22Rv1 (cell line): ENCODE measurements around the gene DOC2A.

Experiments
- H3K27ac ChIP-seq: fragments of 450-650 bp; 2 replicates; pipeline ENCODE4 v1.5.1; 2017
- CTCF ChIP-seq: fragments of 450-650 bp; IDR thresholded peaks from 2 replicates; pipeline ENCODE4 v1.5.1; 2017; ENCODE audit warnings: mild to moderate bottlenecking
- ZFX ChIP-seq: fragments of 450-650 bp; IDR thresholded peaks from 2 replicates; pipeline ENCODE4 v1.6.1; 2017; ENCODE audit warnings: antibody characterized with exemption, borderline replicate concordance

The DOC2A gene

GRCh38 chr16:29977063-29977825 is 33.6 kb downstream of the DOC2A start:
- no peak overlapping the region for H3K27ac ChIP-seq
- TF ChIP-seq CTCF: no peak
- no peak for TF ChIP-seq ZFX

DNA sequence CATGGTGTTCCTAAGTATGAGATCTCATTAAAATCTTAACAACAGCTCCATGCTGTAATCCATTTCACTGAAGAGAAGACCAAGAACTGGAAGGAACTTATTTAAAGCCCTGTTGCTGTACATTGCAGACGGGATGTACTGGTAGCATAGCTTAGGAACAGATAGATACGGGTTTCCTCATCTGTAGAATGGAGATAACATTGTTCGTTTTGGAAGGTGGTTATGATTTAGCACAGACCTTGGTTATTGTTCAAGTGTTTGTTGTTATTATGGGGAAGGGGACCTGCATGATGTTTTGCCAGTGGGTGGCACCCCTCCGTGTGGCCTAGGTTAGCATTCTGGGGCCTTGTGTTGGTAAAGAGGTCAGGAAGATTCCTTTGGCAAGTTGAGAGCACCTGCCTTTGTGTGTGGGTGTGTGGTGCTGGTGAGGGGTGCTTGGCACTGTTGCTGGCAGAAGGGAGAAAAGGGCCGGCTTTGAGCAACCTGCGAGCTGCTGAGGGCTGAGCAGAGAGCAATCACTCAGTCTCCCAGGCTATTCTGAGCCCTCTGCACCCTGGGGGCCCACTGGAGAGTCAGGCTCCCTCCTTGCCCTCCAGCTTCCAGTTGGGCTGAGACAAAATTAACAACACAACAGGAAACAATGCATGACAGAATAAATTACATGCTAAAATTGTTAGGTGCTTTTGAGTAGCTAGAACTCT is 34.9 kb downstream of the DOC2A start:
- H3K27ac ChIP-seq: peak overlapping the region; percentile 84; the same call in 1 of the 2 replicates
- TF ChIP-seq ZFX (no peak), CTCF (no peak)

DNA sequence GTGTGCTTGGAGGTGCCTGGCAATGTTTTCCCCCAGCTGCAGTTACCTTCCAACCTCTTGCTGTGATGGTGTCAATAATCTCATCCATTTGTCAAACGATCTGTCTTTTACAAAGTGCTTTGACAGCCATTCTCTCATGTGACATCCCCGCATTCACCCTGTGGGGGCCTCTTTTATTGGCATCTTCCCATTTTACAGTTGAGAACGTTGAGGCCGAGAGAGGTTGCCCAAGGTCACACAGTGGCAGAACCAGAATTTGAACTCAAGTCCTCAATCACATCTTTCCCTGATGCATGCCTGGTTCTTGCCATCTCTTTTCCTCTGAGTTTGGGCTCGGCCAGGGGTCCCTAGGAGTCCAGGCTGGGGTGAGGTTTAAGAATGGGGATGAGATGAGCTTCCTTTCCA is 35.7 kb downstream of the DOC2A start:
- TF ChIP-seq CTCF (no peak), ZFX (no peak)
- peak overlapping the region; percentile 84; the same call in 1 of the 2 replicates for H3K27ac ChIP-seq

- TF ChIP-seq ZFX: no peak
- no peak for TF ChIP-seq CTCF
- peak overlapping the region; percentile 84 for H3K27ac ChIP-seq
These were observed 36.3 kb downstream of the DOC2A start for GRCh38 chr16:29974291-29975133.

DNA sequence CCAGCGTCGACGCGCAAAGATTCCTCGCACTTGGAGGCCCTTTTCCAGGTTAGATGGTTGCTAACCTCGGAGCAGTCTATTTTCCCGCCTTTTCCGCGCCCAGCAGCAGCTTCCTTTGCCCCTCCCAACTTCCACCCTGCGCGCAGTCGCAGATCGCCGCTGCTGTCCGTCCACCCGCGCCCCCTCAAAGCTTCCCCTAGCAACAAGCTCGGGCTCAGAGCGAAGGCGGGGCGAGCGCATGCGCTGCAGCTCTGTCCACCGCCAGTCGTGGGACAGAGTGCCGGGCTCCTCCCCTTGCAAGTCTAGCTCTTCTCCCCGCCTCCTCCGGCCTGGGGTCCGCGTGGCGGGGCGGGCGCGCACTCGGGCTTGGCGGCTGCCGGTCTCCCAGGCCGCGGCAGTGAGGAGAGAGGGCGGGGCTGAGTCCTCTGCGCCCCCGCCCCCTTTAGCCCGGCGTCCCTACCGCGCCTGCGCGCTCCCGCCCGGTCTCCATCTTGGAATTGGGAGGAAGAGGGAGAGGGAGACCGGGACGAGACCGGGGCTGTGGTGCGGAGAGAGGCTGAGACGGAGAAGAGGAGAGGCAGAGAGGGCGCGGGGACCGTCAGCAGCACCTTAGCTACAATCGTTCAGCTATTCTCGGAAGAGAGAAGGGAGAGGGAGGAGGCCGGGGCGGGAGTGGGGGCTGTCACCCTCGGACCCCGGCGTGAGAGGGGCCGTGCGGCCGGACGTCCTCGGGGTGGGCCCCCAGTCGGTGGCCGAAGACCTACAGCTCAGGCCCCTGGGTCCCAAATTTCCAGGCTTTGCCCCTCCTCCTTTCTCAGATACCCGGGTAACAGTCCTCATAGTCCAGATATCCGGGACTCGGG is 37.2 kb downstream of the DOC2A start, which contains the start of gene TAOK2:
Gene TAOK2, plus strand, starts transcription at position 485 of the 863 bp plus-strand sequence. CDS start 3,905 bp downstream, outside the sequence.
- H3K27ac ChIP-seq: peak within 1 kb of the TSS; percentile 84

More for the DNA sequence above, 37.2 kb downstream of the DOC2A start, which contains the start of gene TAOK2:
- TF ChIP-seq CTCF (no peak), ZFX (no peak)
